Peyer's patch (tissue), 4 donors: ENCODE data around the gene PPP5C.

Experiments
- POLR2A ChIP-seq, 2 donors: fragments of 450-650 bp; IDR thresholded peaks; one replicate each; pipeline ENCODE4 v1.5.1; 2017; ENCODE audit warnings: antibody characterized with exemption in 2 of 2, mild to moderate bottlenecking in 2 of 2, moderate library complexity in 2 of 2
- TF ChIP-seq, protein P1 (sequence below), 6 experiments: fragments of 450-650 bp in 4 of 6; fragments of 200-600 bp in 2 of 6; sonication (generic) in 1 of 6; IDR thresholded peaks; one replicate each; pipeline ENCODE4 v1.5.1; 2017 to 2019; ENCODE audit warnings: antibody characterized with exemption in 6 of 6, mild to moderate bottlenecking in 3 of 6, moderate library complexity in 1 of 6

DNA sequence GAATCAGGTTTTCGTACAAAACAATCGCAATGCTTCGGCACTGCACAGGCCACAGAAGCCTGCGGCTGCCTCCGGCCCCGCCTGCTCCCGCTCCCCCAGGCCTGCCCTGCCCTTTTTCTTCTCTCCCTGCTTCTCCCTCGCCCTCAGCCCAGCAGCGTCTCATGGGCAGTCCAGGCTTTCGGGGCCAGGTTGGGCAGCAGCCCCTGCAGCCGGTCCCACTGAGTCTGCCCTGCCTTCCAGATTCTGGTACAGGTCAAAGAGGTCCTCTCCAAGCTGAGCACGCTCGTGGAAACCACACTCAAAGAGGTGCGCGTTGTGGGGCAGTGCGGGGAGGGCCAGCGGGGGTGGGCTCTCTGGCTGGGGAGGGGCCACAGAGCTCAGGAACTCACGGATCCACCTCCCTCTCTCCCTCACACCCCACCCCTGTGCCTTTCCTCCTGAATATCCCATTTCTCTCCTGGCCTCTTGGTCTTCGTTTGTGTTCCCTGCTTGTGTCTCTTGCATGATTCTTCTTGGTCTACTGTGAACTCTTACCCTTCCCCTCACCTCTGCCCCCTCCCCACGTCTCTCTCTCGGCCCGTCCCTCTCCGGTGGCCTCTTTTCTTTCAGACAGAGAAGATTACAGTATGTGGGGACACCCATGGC, 36.4 kb downstream of the PPP5C start:
- TF ChIP-seq, protein P1, sequence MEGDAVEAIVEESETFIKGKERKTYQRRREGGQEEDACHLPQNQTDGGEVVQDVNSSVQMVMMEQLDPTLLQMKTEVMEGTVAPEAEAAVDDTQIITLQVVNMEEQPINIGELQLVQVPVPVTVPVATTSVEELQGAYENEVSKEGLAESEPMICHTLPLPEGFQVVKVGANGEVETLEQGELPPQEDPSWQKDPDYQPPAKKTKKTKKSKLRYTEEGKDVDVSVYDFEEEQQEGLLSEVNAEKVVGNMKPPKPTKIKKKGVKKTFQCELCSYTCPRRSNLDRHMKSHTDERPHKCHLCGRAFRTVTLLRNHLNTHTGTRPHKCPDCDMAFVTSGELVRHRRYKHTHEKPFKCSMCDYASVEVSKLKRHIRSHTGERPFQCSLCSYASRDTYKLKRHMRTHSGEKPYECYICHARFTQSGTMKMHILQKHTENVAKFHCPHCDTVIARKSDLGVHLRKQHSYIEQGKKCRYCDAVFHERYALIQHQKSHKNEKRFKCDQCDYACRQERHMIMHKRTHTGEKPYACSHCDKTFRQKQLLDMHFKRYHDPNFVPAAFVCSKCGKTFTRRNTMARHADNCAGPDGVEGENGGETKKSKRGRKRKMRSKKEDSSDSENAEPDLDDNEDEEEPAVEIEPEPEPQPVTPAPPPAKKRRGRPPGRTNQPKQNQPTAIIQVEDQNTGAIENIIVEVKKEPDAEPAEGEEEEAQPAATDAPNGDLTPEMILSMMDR (IDR thresholded peaks at IDR 0.05) = no peak
- no peak for TF ChIP-seq POLR2A (IDR thresholded peaks at IDR 0.05)
